Stimulated activated memory B cell treated with anti-CD40 and anti-IgM and Interleukin-4, amounts not matched to agents 10 μg/mL and 1 μg/mL and 100 μg/mL, for 72 hours (primary cell): ENCODE results near the gene SMCO1.
"Not testable (repeated sequence)": the region's sequence is repeated elsewhere in the genome, so short reads cannot be mapped to it uniquely, and the experiment has no call there.

ENCODE experiments used
- ATAC-seq: fragments of 150-1000 bp; cut with Tn5 transposase; 2 replicates; pipeline ENCODE4 v1.10.0; 2021
- H3K27ac Mint-ChIP-seq: one replicate; pipeline ENCODE4 v1.8.0; 2022; ENCODE audit warnings: mild to moderate bottlenecking, mixed read lengths
- H3K27me3 Mint-ChIP-seq: one replicate; pipeline ENCODE4 v1.8.0; 2022; ENCODE audit warnings: mixed read lengths
- H3K36me3 Mint-ChIP-seq: one replicate; pipeline ENCODE4 v1.8.0; 2022; ENCODE audit warnings: mixed read lengths
- H3K4me1 Mint-ChIP-seq: one replicate; pipeline ENCODE4 v1.8.0; 2022; ENCODE audit warnings: mixed read lengths
- H3K4me3 Mint-ChIP-seq: one replicate; pipeline ENCODE4 v1.8.0; 2022; ENCODE audit warnings: mild to moderate bottlenecking, moderate library complexity, mixed read lengths
- H3K9me3 Mint-ChIP-seq: one replicate; pipeline ENCODE4 v1.8.0; 2022; ENCODE audit warnings: mixed read lengths

SMCO1 gene

GRCh38 chr3:196514913-196515621 is at the start of gene SMCO1:
Gene SMCO1, minus strand, starts transcription at chr3:196515346. Its CDS starts 137 bp downstream, at chr3:196515209.
- no peak within 1 kb of the TSS for H3K4me3 Mint-ChIP-seq
- H3K27me3 Mint-ChIP-seq: peaks cover 22% of the 10 kb centered on the region
- no peak for ATAC-seq
- H3K4me1 Mint-ChIP-seq: no peaks in the 10 kb centered on the region
- H3K9me3 Mint-ChIP-seq: peaks cover 24% of the 10 kb centered on the region
- no peak within 1 kb of the TSS for H3K27ac Mint-ChIP-seq
- H3K36me3 Mint-ChIP-seq: peaks cover 15% of the 10 kb centered on the region

GRCh38 chr3:196563721-196564225 is 48.6 kb upstream of the SMCO1 start:
- no peak overlapping the region for H3K4me3 Mint-ChIP-seq
- no peaks in the 10 kb centered on the region for H3K27me3 Mint-ChIP-seq
- H3K36me3 Mint-ChIP-seq: peaks cover 16% of the 10 kb centered on the region
- no peak overlapping the region for H3K27ac Mint-ChIP-seq
- no peaks in the 10 kb centered on the region for H3K9me3 Mint-ChIP-seq
- peaks cover 8% of the 10 kb centered on the region for H3K4me1 Mint-ChIP-seq
- no peak for ATAC-seq

GRCh38 chr3:196559826-196560225 is 44.7 kb upstream of the SMCO1 start:
- H3K27me3 Mint-ChIP-seq: no peaks in the 10 kb centered on the region
- H3K27ac Mint-ChIP-seq: no peak overlapping the region
- no peak overlapping the region for H3K4me3 Mint-ChIP-seq
- no peaks in the 10 kb centered on the region for H3K9me3 Mint-ChIP-seq
- ATAC-seq: no peak
- H3K36me3 Mint-ChIP-seq: peaks cover 21% of the 10 kb centered on the region
- H3K4me1 Mint-ChIP-seq: peaks cover 14% of the 10 kb centered on the region

- Mint-ChIP-seq H3K27me3 (no peaks in the 10 kb centered on the region), H3K36me3 (peaks cover 25% of the 10 kb centered on the region), H3K9me3 (no peaks in the 10 kb centered on the region), H3K4me1 (peaks cover 24% of the 10 kb centered on the region), H3K27ac (peak overlapping the region; percentile 36), H3K4me3 (no peak overlapping the region)
- no peak for ATAC-seq
These were observed 43.3 kb upstream of the SMCO1 start for GRCh38 chr3:196558476-196558875.

- Mint-ChIP-seq H3K36me3 (peaks cover 25% of the 10 kb centered on the region), H3K9me3 (no peaks in the 10 kb centered on the region), H3K27ac (peak overlapping the region; percentile 65), H3K27me3 (no peaks in the 10 kb centered on the region), H3K4me1 (peaks cover 24% of the 10 kb centered on the region), H3K4me3 (no peak overlapping the region)
- no peak for ATAC-seq
These were observed 42.1 kb upstream of the SMCO1 start for GRCh38 chr3:196557236-196557635.

GRCh38 chr3:196555295-196555694 is 40.1 kb upstream of the SMCO1 start:
- H3K36me3 Mint-ChIP-seq: peaks cover 16% of the 10 kb centered on the region
- H3K27ac Mint-ChIP-seq: no peak overlapping the region
- peaks cover under 1% of the 10 kb centered on the region for H3K9me3 Mint-ChIP-seq
- no peak overlapping the region for H3K4me3 Mint-ChIP-seq
- no peak for ATAC-seq
- H3K4me1 Mint-ChIP-seq: peaks cover 24% of the 10 kb centered on the region
- H3K27me3 Mint-ChIP-seq: no peaks in the 10 kb centered on the region

GRCh38 chr3:196554205-196554604 is 39.1 kb upstream of the SMCO1 start:
- Mint-ChIP-seq H3K4me1 (peaks cover 24% of the 10 kb centered on the region), H3K27me3 (no peaks in the 10 kb centered on the region), H3K4me3 (no peak overlapping the region), H3K36me3 (peaks cover 16% of the 10 kb centered on the region), H3K9me3 (peaks cover 2% of the 10 kb centered on the region), H3K27ac (peak overlapping the region; percentile 76)
- no peak for ATAC-seq

- peaks cover 2% of the 10 kb centered on the region for H3K9me3 Mint-ChIP-seq
- ATAC-seq: no peak
- peaks cover 13% of the 10 kb centered on the region for H3K36me3 Mint-ChIP-seq
- H3K27ac Mint-ChIP-seq: no peak overlapping the region
- H3K4me1 Mint-ChIP-seq: peaks cover 24% of the 10 kb centered on the region
- no peaks in the 10 kb centered on the region for H3K27me3 Mint-ChIP-seq
- no peak overlapping the region for H3K4me3 Mint-ChIP-seq
These were observed 38.4 kb upstream of the SMCO1 start for GRCh38 chr3:196553551-196553950.

- H3K9me3 Mint-ChIP-seq: peaks cover 8% of the 10 kb centered on the region
- peaks cover 24% of the 10 kb centered on the region for H3K4me1 Mint-ChIP-seq
- peaks cover 13% of the 10 kb centered on the region for H3K36me3 Mint-ChIP-seq
- no peak overlapping the region for H3K4me3 Mint-ChIP-seq
- no peaks in the 10 kb centered on the region for H3K27me3 Mint-ChIP-seq
- ATAC-seq: no peak
- no peak overlapping the region for H3K27ac Mint-ChIP-seq
These were observed 37.1 kb upstream of the SMCO1 start for GRCh38 chr3:196552253-196552652.

GRCh38 chr3:196550172-196550571 is 35.0 kb upstream of the SMCO1 start:
- not testable (repeated sequence) for ATAC-seq, H3K36me3 Mint-ChIP-seq, H3K4me3 Mint-ChIP-seq, H3K27ac Mint-ChIP-seq, H3K27me3 Mint-ChIP-seq, H3K9me3 Mint-ChIP-seq
- peaks cover 13% of the 10 kb centered on the region for H3K4me1 Mint-ChIP-seq

GRCh38 chr3:196549312-196549711 is 34.2 kb upstream of the SMCO1 start:
- H3K27ac Mint-ChIP-seq, H3K4me3 Mint-ChIP-seq, ATAC-seq, H3K36me3 Mint-ChIP-seq, H3K4me1 Mint-ChIP-seq, H3K9me3 Mint-ChIP-seq, H3K27me3 Mint-ChIP-seq: not testable (repeated sequence)

- peaks cover 9% of the 10 kb centered on the region for H3K9me3 Mint-ChIP-seq
- no peak overlapping the region for H3K27ac Mint-ChIP-seq
- no peaks in the 10 kb centered on the region for H3K27me3 Mint-ChIP-seq
- peaks cover 4% of the 10 kb centered on the region for H3K36me3 Mint-ChIP-seq
- ATAC-seq: no peak
- no peak overlapping the region for H3K4me3 Mint-ChIP-seq
- no peaks in the 10 kb centered on the region for H3K4me1 Mint-ChIP-seq
These were observed 31.9 kb upstream of the SMCO1 start for GRCh38 chr3:196547067-196547466.

- no peak overlapping the region for H3K27ac Mint-ChIP-seq
- H3K4me3 Mint-ChIP-seq: no peak overlapping the region
- no peaks in the 10 kb centered on the region for H3K27me3 Mint-ChIP-seq
- H3K4me1 Mint-ChIP-seq: no peaks in the 10 kb centered on the region
- no peak for ATAC-seq
- peaks cover 9% of the 10 kb centered on the region for H3K9me3 Mint-ChIP-seq
- peaks cover 4% of the 10 kb centered on the region for H3K36me3 Mint-ChIP-seq
These were observed 31.4 kb upstream of the SMCO1 start for GRCh38 chr3:196546537-196546936.

GRCh38 chr3:196544491-196544992 is 29.4 kb upstream of the SMCO1 start:
- no peak for ATAC-seq
- H3K4me3 Mint-ChIP-seq: no peak overlapping the region
- peaks cover 4% of the 10 kb centered on the region for H3K36me3 Mint-ChIP-seq
- H3K4me1 Mint-ChIP-seq: no peaks in the 10 kb centered on the region
- peaks cover 7% of the 10 kb centered on the region for H3K9me3 Mint-ChIP-seq
- H3K27ac Mint-ChIP-seq: no peak overlapping the region
- H3K27me3 Mint-ChIP-seq: no peaks in the 10 kb centered on the region

- no peaks in the 10 kb centered on the region for H3K9me3 Mint-ChIP-seq
- H3K4me1 Mint-ChIP-seq: no peaks in the 10 kb centered on the region
- no peak for ATAC-seq
- H3K4me3 Mint-ChIP-seq: no peak overlapping the region
- H3K27ac Mint-ChIP-seq: no peak overlapping the region
- no peaks in the 10 kb centered on the region for H3K27me3 Mint-ChIP-seq
- H3K36me3 Mint-ChIP-seq: no peaks in the 10 kb centered on the region
These were observed 26.7 kb upstream of the SMCO1 start for GRCh38 chr3:196541684-196542445.
